A673 (cell line): ENCODE measurements around the gene ICE1. TPM values are rescaled to one million over a fixed set of nuclear protein-coding genes. Genes with fewer than 3 reads are reported as not detected.

ENCODE experiments used
- BruUV-seq: library from RNA; stranded (reverse); fragments of 400-500 nt; replicated peaks from 2 replicates; lab custom pipeline; 2021; lab: Mats Ljungman, UMichigan
- CTCF ChIA-PET: fragments of 300-600 bp; sonication (Branson Sonifier 250); formaldehyde crosslinking; loops from one replicate; lab custom pipeline; 2022; ENCODE audit warnings: antibody characterized with exemption; lab: Charles Lee
- POLR2A ChIA-PET: fragments of 300-600 bp; sonication (Branson Sonifier 250); formaldehyde crosslinking; loops from one replicate; lab custom pipeline; 2022; ENCODE audit warnings: antibody characterized with exemption; ENCODE audit not compliant: low non-redundant PET; lab: Charles Lee
- DNase-seq: peaks from one replicate; pipeline ENCODE4 v3.0.0-alpha.2; 2015; ENCODE audit warnings: low spot score
- H3K27ac ChIP-seq: fragments of 200-600 bp; sonication (generic); 2 replicates; pipeline ENCODE4 v1.5.1; 2016; ENCODE audit warnings: mixed run types, low read depth, mild to moderate bottlenecking, mixed read lengths, antibody characterized with exemption, low read length; ENCODE audit not compliant: poor library complexity, severe bottlenecking
- H3K27me3 ChIP-seq: fragments of 200-600 bp; sonication (generic); replicated peaks from 2 replicates; pipeline ENCODE4 v1.6.1; 2017; ENCODE audit warnings: mixed run types, low read depth, mild to moderate bottlenecking, mixed read lengths, antibody characterized with exemption, low read length; ENCODE audit not compliant: insufficient read depth, poor library complexity
- H3K36me3 ChIP-seq: fragments of 200-600 bp; sonication (generic); 2 replicates; pipeline ENCODE4 v1.6.1; 2016; ENCODE audit warnings: mixed run types, mild to moderate bottlenecking, mixed read lengths, antibody characterized with exemption, low read length; ENCODE audit not compliant: insufficient read depth, poor library complexity, severe bottlenecking
- H3K4me1 ChIP-seq: fragments of 200-600 bp; sonication (generic); 2 replicates; pipeline ENCODE4 v1.6.1; 2017; ENCODE audit warnings: mixed run types, mild to moderate bottlenecking, mixed read lengths, antibody characterized with exemption, low read length; ENCODE audit not compliant: insufficient read depth, poor library complexity, severe bottlenecking
- H3K4me3 ChIP-seq: fragments of 200-600 bp; sonication (generic); 2 replicates; pipeline ENCODE4 v1.5.1; 2016; ENCODE audit warnings: low read depth, mixed run types, mild to moderate bottlenecking, mixed read lengths, low read length; ENCODE audit not compliant: poor library complexity, severe bottlenecking
- H3K9me3 ChIP-seq: fragments of 200-600 bp; sonication (generic); 2 replicates; pipeline ENCODE4 v1.6.1; 2016; ENCODE audit warnings: mixed run types, low read depth, mild to moderate bottlenecking, mixed read lengths, antibody characterized with exemption, low read length; ENCODE audit not compliant: poor library complexity, severe bottlenecking
- CTCF ChIP-seq: fragments of 300-800, 200-600 bp; sonication (generic); conservative IDR thresholded peaks from 2 replicates; pipeline ENCODE4 v1.5.1; 2017; ENCODE audit warnings: low read depth, mild to moderate bottlenecking, antibody characterized with exemption, low read length, moderate library complexity, mixed read lengths
- EZH2 ChIP-seq: fragments of 200-600 bp; sonication (generic); IDR thresholded peaks from 2 replicates; pipeline ENCODE4 v1.6.1; 2017; ENCODE audit warnings: borderline replicate concordance, low read depth, mild to moderate bottlenecking, mixed read lengths, antibody characterized with exemption, low read length; ENCODE audit not compliant: poor library complexity, severe bottlenecking
- intact Hi-C: fragments of 100-400 bp; cut with micrococcal nuclease; formaldehyde crosslinking; loops from one replicate; pipeline ENCODE4 v1.10.0; 2022; ENCODE audit not compliant: unreplicated experiment
- total RNA-seq: library from RNA; stranded (reverse); gene quantifications from 2 replicates; pipeline ENCODE4 v1.2.3, GENCODE V29; 2021

The ICE1 gene
- total RNA-seq, 1 experiment from 2014 or later, result 37.2 TPM

GRCh38 chr5:5537426-5537825, 114.9 kb downstream of the ICE1 start:
- no peaks in the 10 kb centered on the region for H3K9me3 ChIP-seq
- no peak for TF ChIP-seq EZH2
- H3K36me3 ChIP-seq, result no peaks in the 10 kb centered on the region
- DNase-seq, result no peak
- ChIA-PET CTCF (no interaction called here), POLR2A (no interaction called here)
- no peak overlapping the region for H3K4me3 ChIP-seq
- peaks cover 75% of the 10 kb centered on the region for H3K27me3 ChIP-seq
- H3K27ac ChIP-seq, result no peak overlapping the region
- intact Hi-C loops, result no loop called here
- no TSS peak for BruUV-seq
- no peaks in the 10 kb centered on the region for H3K4me1 ChIP-seq

- no peak for DNase-seq
- intact Hi-C loops, result no loop called here
- ChIA-PET POLR2A (no interaction called here), CTCF (no interaction called here)
- BruUV-seq, result no TSS peak
- no peak for TF ChIP-seq EZH2
- no peak for TF ChIP-seq CTCF
- no peaks in the 10 kb centered on the region for H3K36me3 ChIP-seq
- no peaks in the 10 kb centered on the region for H3K4me1 ChIP-seq
- peaks cover 71% of the 10 kb centered on the region for H3K27me3 ChIP-seq
- H3K4me3 ChIP-seq, result no peak overlapping the region
- no peak overlapping the region for H3K27ac ChIP-seq
- H3K9me3 ChIP-seq, result no peaks in the 10 kb centered on the region
Observed at GRCh38 chr5:5539590-5539989, 117.1 kb downstream of the ICE1 start.
